HG03432 (cell line): ENCODE results near the gene CAMK2A.

Experiments
- ATAC-seq: cut with Tn5 transposase; IDR thresholded peaks from one replicate; pipeline ENCODE4 v1.9.1; 2021; ENCODE audit warnings: mild to moderate bottlenecking, moderate library complexity; ENCODE audit not compliant: unreplicated experiment

Gene CAMK2A

GRCh38 chr5:150301901-150302300 is 12.3 kb upstream of the CAMK2A start:
- ATAC-seq = no peak

- no peak for ATAC-seq
Measured at GRCh38 chr5:150301170-150301505, 11.6 kb upstream of the CAMK2A start.

GRCh38 chr5:150300496-150301169 is 11.1 kb upstream of the CAMK2A start:
- no peak for ATAC-seq

- no peak for ATAC-seq
Measured at GRCh38 chr5:150299571-150300327, 10.2 kb upstream of the CAMK2A start.

GRCh38 chr5:150298701-150299451 is 9.3 kb upstream of the CAMK2A start:
- ATAC-seq = no peak

- ATAC-seq = no peak
Measured at GRCh38 chr5:150297934-150298595, 8.5 kb upstream of the CAMK2A start.

GRCh38 chr5:150297236-150297890 is 7.8 kb upstream of the CAMK2A start:
- ATAC-seq = no peak

GRCh38 chr5:150296496-150296895 is 6.9 kb upstream of the CAMK2A start:
- no peak for ATAC-seq

- ATAC-seq = no peak
Measured at GRCh38 chr5:150295741-150296486, 6.3 kb upstream of the CAMK2A start.

- no peak for ATAC-seq
Measured at GRCh38 chr5:150295172-150295634, 5.6 kb upstream of the CAMK2A start.

GRCh38 chr5:150294551-150295071 is 5.0 kb upstream of the CAMK2A start:
- no peak for ATAC-seq

- no peak for ATAC-seq
Measured at GRCh38 chr5:150293091-150293941, 3.7 kb upstream of the CAMK2A start.

- no peak for ATAC-seq
Measured at GRCh38 chr5:150291388-150292385, 2.1 kb upstream of the CAMK2A start.

- ATAC-seq = no peak
Measured at GRCh38 chr5:150288791-150289190, 782 bp downstream of the CAMK2A start.

- no peak for ATAC-seq
Measured at GRCh38 chr5:150288361-150288760, 1.2 kb downstream of the CAMK2A start.

- ATAC-seq = no peak
Measured at GRCh38 chr5:150286820-150287219, 2.8 kb downstream of the CAMK2A start.

- no peak for ATAC-seq
Measured at GRCh38 chr5:150285114-150285513, 4.5 kb downstream of the CAMK2A start.

GRCh38 chr5:150284311-150284710 is 5.3 kb downstream of the CAMK2A start:
- no peak for ATAC-seq
